Body of pancreas (tissue), 4 donors: ENCODE measurements around the gene SPART. TPM values are rescaled to one million over a fixed set of nuclear protein-coding genes. Genes with fewer than 3 reads are reported as not detected.
"Not testable (repeated sequence)": the region's sequence is repeated elsewhere in the genome, so short reads cannot be mapped to it uniquely, and the experiment has no call there.

ENCODE experiments used
- ATAC-seq: fragments of 150-250 bp; one replicate; pipeline ENCODE4 v1.9.1; 2016
- DNase-seq, 4 donors: peaks; one replicate each; pipeline ENCODE4 v3.0.0-alpha.2; 2019
- H3K27ac ChIP-seq, 4 donors: fragments of 200-600 bp; sonication (generic); 1 replicate in 3 of 4; 2 replicates in 1 of 4; pipeline versions ENCODE4 v1.5.1 to v1.6.1; 2016 to 2019; ENCODE audit warnings: mild to moderate bottlenecking in 1 of 4, mixed read lengths in 1 of 4, moderate library complexity in 1 of 4
- H3K27me3 ChIP-seq, 2 donors: fragments of 200-600 bp; sonication (generic); one replicate each; pipeline ENCODE4 v1.6.0; 2016; ENCODE audit warnings: mild to moderate bottlenecking in 1 of 2
- H3K36me3 ChIP-seq, 2 donors: fragments of 200-600 bp; sonication (generic); replicated peaks in 1 of 2; 2 replicates each; pipeline ENCODE4 v1.5.1; 2016; ENCODE audit warnings: low read depth in 2 of 2; ENCODE audit not compliant: insufficient read depth in 1 of 2
- H3K4me1 ChIP-seq: fragments of 200-600 bp; sonication (generic); one replicate; pipeline ENCODE4 v1.6.0; 2016
- H3K4me3 ChIP-seq, 2 donors: fragments of 200-600 bp; sonication (generic); 1 replicate in 1 of 2; 2 replicates in 1 of 2; pipeline ENCODE4 v1.5.1; 2016 to 2019
- H3K9me3 ChIP-seq, 3 donors: fragments of 200-600 bp; sonication (generic); 1 replicate in 2 of 3; 2 replicates in 1 of 3; pipeline ENCODE4 v1.5.1; 2016
- POLR2A ChIP-seq, 3 donors: fragments of 450-650 bp; IDR thresholded peaks; one replicate each; pipeline ENCODE4 v1.6.1; 2016; ENCODE audit warnings: antibody characterized with exemption in 3 of 3, mild to moderate bottlenecking in 2 of 3
- WGBS, 2 donors: methylation state at CpG; one replicate each; pipeline ENCODE4 v1.1.5; 2017; 5-methylcytosine and 5-hydroxymethylcytosine counted together
- intact Hi-C: fragments of 100-400 bp; cut with DNase I; formaldehyde crosslinking; loops from one replicate; pipeline ENCODE4 v1.15.1; 2023
- total RNA-seq, 2 donors: library from RNA; depleted of rRNA; stranded (reverse); fragments of >200 nt; gene quantifications; one replicate each; pipeline ENCODE4 v1.1.0, GENCODE V29; 2016
- TF ChIP-seq, protein P1 (sequence below), 7 experiments: fragments of 450-650 bp in 4 of 7; fragments of 200-600 bp in 3 of 7; sonication (generic) in 3 of 7; IDR thresholded peaks; one replicate each; pipeline ENCODE4 v1.5.1; 2016 to 2019; ENCODE audit warnings: antibody characterized with exemption in 7 of 7

SPART gene
- total RNA-seq, 2 donors from 2014 or later = 11.5 to 16.1 TPM

DNA sequence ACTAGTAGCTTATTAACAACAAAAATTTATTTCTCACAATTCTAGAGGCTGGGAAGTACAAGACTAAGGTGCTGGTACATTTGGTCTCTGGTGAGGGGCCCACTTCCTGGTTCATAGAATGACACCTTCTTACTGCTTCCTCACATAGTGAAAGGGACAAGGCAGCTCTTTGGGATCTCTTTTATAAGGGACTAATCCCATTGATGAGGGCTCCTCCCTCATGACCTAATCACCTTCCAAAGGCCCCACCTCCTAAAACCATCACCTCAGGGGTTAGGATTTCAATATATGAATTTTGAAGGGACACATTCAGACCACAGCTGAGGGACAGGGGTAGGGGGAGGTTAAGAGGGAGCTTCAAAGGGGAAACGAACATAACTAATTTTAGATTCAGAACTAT, 20.3 kb downstream of the SPART start:
- Histone ChIP-seq H3K9me3 (no peaks in the 10 kb centered on the region), H3K27me3 (no peaks in the 10 kb centered on the region), H3K4me1 (no peaks in the 10 kb centered on the region), H3K27ac (no peak overlapping the region), H3K36me3 (peaks cover 0 to 15% of the 10 kb centered on the region in 2 donors), H3K4me3 (no peak overlapping the region)
- WGBS, 2 donors = 59 to 84% methylated on average over 1 of the region's 1 CpG
- TF ChIP-seq, protein P1, sequence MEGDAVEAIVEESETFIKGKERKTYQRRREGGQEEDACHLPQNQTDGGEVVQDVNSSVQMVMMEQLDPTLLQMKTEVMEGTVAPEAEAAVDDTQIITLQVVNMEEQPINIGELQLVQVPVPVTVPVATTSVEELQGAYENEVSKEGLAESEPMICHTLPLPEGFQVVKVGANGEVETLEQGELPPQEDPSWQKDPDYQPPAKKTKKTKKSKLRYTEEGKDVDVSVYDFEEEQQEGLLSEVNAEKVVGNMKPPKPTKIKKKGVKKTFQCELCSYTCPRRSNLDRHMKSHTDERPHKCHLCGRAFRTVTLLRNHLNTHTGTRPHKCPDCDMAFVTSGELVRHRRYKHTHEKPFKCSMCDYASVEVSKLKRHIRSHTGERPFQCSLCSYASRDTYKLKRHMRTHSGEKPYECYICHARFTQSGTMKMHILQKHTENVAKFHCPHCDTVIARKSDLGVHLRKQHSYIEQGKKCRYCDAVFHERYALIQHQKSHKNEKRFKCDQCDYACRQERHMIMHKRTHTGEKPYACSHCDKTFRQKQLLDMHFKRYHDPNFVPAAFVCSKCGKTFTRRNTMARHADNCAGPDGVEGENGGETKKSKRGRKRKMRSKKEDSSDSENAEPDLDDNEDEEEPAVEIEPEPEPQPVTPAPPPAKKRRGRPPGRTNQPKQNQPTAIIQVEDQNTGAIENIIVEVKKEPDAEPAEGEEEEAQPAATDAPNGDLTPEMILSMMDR (IDR thresholded peaks at IDR 0.05) = no peak
- TF ChIP-seq POLR2A (IDR thresholded peaks at IDR 0.05) = no peak
- ATAC-seq (no peak), DNase-seq (no peak)
- intact Hi-C loops = no loop called here

DNA sequence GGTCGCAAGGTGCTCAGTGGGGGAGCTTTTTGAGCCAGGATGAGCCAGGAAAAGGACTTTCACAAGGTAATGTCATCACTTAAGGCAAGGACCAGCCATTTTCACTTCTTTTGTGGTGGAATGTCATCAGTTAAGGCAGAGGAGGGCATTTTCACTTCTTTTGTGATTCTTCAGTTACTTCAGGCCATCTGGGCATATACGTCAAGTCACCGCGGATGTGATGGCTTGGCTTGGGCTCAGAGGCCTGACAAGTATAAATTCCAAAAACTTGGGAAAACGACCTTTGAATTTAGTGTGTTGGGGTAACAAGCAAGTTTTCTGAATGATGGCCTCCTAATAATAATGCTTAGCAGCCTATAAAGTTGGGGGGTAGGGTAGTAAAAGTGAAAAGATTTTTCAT, 21.3 kb downstream of the SPART start:
- DNase-seq, intact Hi-C loops, ATAC-seq, H3K27ac ChIP-seq, H3K4me3 ChIP-seq, H3K9me3 ChIP-seq, H3K4me1 ChIP-seq, H3K27me3 ChIP-seq: not testable (repeated sequence)
- WGBS, 2 donors = 78 to 83% methylated on average over 5 of the region's 5 CpGs
- peaks cover 0 to 10% of the 10 kb centered on the region in 2 donors for H3K36me3 ChIP-seq

DNA sequence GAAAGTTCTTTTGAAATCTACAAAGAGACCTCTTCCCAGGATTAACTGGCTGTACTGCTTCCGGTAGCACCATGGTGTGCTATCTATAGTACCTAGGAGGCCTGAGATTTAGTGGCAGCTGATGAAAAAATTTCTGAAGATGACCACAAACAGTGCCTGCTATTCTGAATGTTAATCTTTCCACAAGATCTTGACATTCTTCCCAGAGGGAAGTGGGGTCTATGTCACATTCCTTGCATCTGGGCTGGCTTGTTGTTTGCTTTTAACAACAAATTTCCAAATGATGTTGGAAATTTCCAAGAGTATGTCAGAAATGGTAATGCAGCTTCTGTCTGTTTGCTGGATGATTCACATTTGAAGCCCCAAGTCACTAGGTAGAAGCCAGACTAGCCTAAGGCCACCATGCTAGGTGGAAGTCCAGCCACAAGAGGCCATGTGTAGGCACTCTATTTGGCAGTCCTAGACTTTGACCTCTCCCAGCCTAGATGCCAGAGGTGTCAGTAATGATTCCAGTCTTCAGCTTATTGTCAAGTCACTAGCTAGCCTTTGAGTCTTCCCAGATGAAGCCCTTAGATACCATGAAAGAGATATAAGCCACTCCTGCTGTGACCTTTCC, 22.1 kb downstream of the SPART start:
- DNase-seq (no peak), ATAC-seq (no peak)
- no peaks in the 10 kb centered on the region for H3K4me1 ChIP-seq
- TF ChIP-seq POLR2A (IDR thresholded peaks at IDR 0.05) = no peak
- TF ChIP-seq, protein P1 (IDR thresholded peaks at IDR 0.05) = no peak
- no peak overlapping the region for H3K27ac ChIP-seq
- no peak overlapping the region for H3K4me3 ChIP-seq
- no peaks in the 10 kb centered on the region for H3K9me3 ChIP-seq
- 100% methylated on average over 1 of the region's 1 CpG for WGBS, 2 donors
- no peaks in the 10 kb centered on the region for H3K27me3 ChIP-seq
- intact Hi-C loops = no loop called here
- peaks cover 0 to 9% of the 10 kb centered on the region in 2 donors for H3K36me3 ChIP-seq

DNA sequence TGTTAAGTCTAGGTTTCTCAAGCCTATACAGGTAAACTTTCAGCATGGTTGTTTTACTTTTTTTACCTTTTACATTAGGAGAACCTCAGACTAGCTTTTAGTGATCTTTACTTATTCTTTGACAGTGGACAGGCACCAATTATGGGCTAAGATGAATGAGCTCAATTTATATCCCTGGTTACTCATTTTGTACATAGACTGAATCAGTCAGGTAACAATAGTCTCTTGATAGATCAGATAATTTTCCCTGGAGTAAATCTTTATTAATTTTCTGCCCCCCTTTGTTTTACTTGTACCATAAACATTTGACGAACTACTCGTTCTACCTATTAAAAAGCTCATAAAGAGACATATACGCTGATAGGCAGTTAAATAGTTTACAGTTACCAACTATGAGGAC, 22.8 kb downstream of the SPART start:
- no peak overlapping the region for H3K27ac ChIP-seq
- DNase-seq (no peak), ATAC-seq (no peak)
- no peaks in the 10 kb centered on the region for H3K27me3 ChIP-seq
- no peak overlapping the region for H3K4me3 ChIP-seq
- intact Hi-C loops = no loop called here
- no peaks in the 10 kb centered on the region for H3K9me3 ChIP-seq
- whole genome bisulfite sequencing, 2 donors = 87 to 94% methylated on average over 3 of the region's 3 CpGs
- TF ChIP-seq POLR2A (IDR thresholded peaks at IDR 0.05) = no peak
- TF ChIP-seq, protein P1 (IDR thresholded peaks at IDR 0.05) = no peak
- H3K36me3 ChIP-seq = peaks cover 0 to 9% of the 10 kb centered on the region in 2 donors
- no peaks in the 10 kb centered on the region for H3K4me1 ChIP-seq

DNA sequence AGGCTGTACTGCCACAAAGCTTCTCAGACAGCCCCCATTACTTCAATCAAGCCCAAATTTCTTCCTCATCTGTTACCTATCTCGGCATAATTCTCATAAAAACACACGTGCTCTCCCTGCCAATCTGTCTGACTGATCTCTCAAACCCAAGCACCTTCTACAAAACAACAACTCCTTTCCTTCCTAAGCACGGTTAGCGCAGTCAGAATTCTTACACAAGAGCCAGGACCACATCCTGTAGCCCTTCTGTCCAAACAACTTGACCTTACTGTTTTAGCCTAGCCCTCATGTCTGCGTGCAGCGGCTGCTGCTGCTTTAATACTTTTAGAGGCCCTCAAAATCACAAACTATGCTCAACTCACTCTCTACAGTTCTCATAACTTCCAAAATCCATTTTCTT, 26.4 kb downstream of the SPART start:
- H3K27ac ChIP-seq, H3K36me3 ChIP-seq, intact Hi-C loops, H3K4me1 ChIP-seq, H3K4me3 ChIP-seq, H3K27me3 ChIP-seq, H3K9me3 ChIP-seq, DNase-seq, ATAC-seq: not testable (repeated sequence)
- WGBS, 2 donors = 69 to 79% methylated on average over 6 of the region's 6 CpGs
